T-helper 1 cell (primary cell): Measurements from ENCODE around the gene AGBL1.
"Not testable (repeated sequence)": the region's sequence is repeated elsewhere in the genome, so short reads cannot be mapped to it uniquely, and the experiment has no call there.

Experiments
- DNase-seq, 5 donors: peaks; one replicate each; pipeline ENCODE4 v3.0.0-alpha.2; 2012 to 2020

The AGBL1 gene

GRCh38 chr15:86411916-86412315 lies 332.2 kb downstream of the AGBL1 start:
- DNase-seq, result no peak

GRCh38 chr15:86413191-86413590 lies 333.5 kb downstream of the AGBL1 start:
- no peak for DNase-seq

- no peak for DNase-seq
These were observed 346.1 kb downstream of the AGBL1 start for GRCh38 chr15:86425746-86426145.

- DNase-seq, result no peak
These were observed 353.2 kb downstream of the AGBL1 start for GRCh38 chr15:86432861-86433260.

- DNase-seq, result no peak
These were observed 354.3 kb downstream of the AGBL1 start for GRCh38 chr15:86433983-86434382.

- no peak for DNase-seq
These were observed 359.9 kb downstream of the AGBL1 start for GRCh38 chr15:86439614-86440013.

GRCh38 chr15:86444527-86444926 lies 364.9 kb downstream of the AGBL1 start:
- no peak for DNase-seq

GRCh38 chr15:86445579-86446252 lies 366.0 kb downstream of the AGBL1 start:
- no peak for DNase-seq

GRCh38 chr15:86446253-86446640 lies 366.6 kb downstream of the AGBL1 start:
- DNase-seq, result no peak

- not testable (repeated sequence) for DNase-seq
These were observed 385.9 kb downstream of the AGBL1 start for GRCh38 chr15:86465470-86466039.

GRCh38 chr15:86481720-86482119 lies 402.0 kb downstream of the AGBL1 start:
- DNase-seq, result no peak

GRCh38 chr15:86483936-86484335 lies 404.3 kb downstream of the AGBL1 start:
- DNase-seq, result no peak

GRCh38 chr15:86488046-86488445 lies 408.4 kb downstream of the AGBL1 start:
- no peak for DNase-seq

GRCh38 chr15:86489981-86490380 lies 410.3 kb downstream of the AGBL1 start:
- no peak for DNase-seq

- no peak for DNase-seq
These were observed 411.4 kb downstream of the AGBL1 start for GRCh38 chr15:86491118-86491517.

GRCh38 chr15:86493884-86494283 lies 414.2 kb downstream of the AGBL1 start:
- DNase-seq, result no peak

GRCh38 chr15:86494475-86494874 lies 414.8 kb downstream of the AGBL1 start:
- DNase-seq, result no peak

GRCh38 chr15:86502301-86502700 lies 422.6 kb downstream of the AGBL1 start:
- DNase-seq, result no peak

GRCh38 chr15:86505951-86506350 lies 426.3 kb downstream of the AGBL1 start:
- DNase-seq, result no peak

GRCh38 chr15:86506401-86506800 lies 426.7 kb downstream of the AGBL1 start:
- no peak for DNase-seq

GRCh38 chr15:86515625-86516024 lies 436.0 kb downstream of the AGBL1 start:
- DNase-seq, result no peak

- no peak for DNase-seq
These were observed 443.1 kb downstream of the AGBL1 start for GRCh38 chr15:86522721-86523120.

- DNase-seq, result no peak
These were observed 447.4 kb downstream of the AGBL1 start for GRCh38 chr15:86526938-86527690.

- not testable (repeated sequence) for DNase-seq
These were observed 448.4 kb downstream of the AGBL1 start for GRCh38 chr15:86528094-86528493.
